Keratinocyte (primary cell): ENCODE measurements around the gene SYNDIG1. TPM values are rescaled to one million over a fixed set of nuclear protein-coding genes. Genes with fewer than 3 reads are reported as not detected.

Source experiments
- DNase-seq: peaks from one replicate; pipeline ENCODE4 v3.0.0-alpha.2; 2011; ENCODE audit warnings: low read depth, missing footprints, low spot score
- FAIRE-seq: peaks from 2 replicates; lab custom pipeline; 2011; peaks lifted over from hg19 to GRCh38; lab: Jason Lieb, UNC
- H2AFZ ChIP-seq: 2 replicates; pipeline ENCODE4 v1.6.0; 2012; ENCODE audit warnings: low read length, control low read depth, inconsistent platforms; ENCODE audit not compliant: control insufficient read depth
- H3K27ac ChIP-seq: 2 replicates; pipeline ENCODE4 v1.5.1; 2011; ENCODE audit warnings: low read length; ENCODE audit not compliant: control insufficient read depth, insufficient read depth
- H3K27me3 ChIP-seq: 3 replicates; pipeline ENCODE4 v1.6.0; 2011; ENCODE audit warnings: low read length; ENCODE audit not compliant: control insufficient read depth, insufficient read depth; ENCODE audit errors: extremely low read depth
- H3K36me3 ChIP-seq, 2 experiments: 2 replicates in 1 of 2; 3 replicates in 1 of 2; pipeline ENCODE4 v1.5.1; 2011; ENCODE audit warnings: low read length in 2 of 2, mild to moderate bottlenecking in 1 of 2; ENCODE audit not compliant: control insufficient read depth in 2 of 2, insufficient read depth in 2 of 2; ENCODE audit errors: extremely low read depth in 1 of 2
- H3K4me1 ChIP-seq: 3 replicates; pipeline ENCODE4 v1.5.1; 2011; ENCODE audit warnings: low read length; ENCODE audit not compliant: control insufficient read depth, insufficient read depth; ENCODE audit errors: extremely low read depth
- H3K4me2 ChIP-seq: 3 replicates; pipeline ENCODE4 v1.6.0; 2011; ENCODE audit warnings: low read depth, low read length; ENCODE audit not compliant: control insufficient read depth, insufficient read depth; ENCODE audit errors: extremely low read depth
- H3K4me3 ChIP-seq, 3 experiments: fragments of 200-600 bp in 1 of 3; sonication (generic) in 1 of 3; 2 replicates in 2 of 3; 3 replicates in 1 of 3; pipeline ENCODE4 v1.5.1; 2011 to 2016; ENCODE audit warnings: low read length in 3 of 3, mild to moderate bottlenecking in 3 of 3, control low read depth in 2 of 3, inconsistent platforms in 1 of 3, low read depth in 1 of 3, mixed read lengths in 1 of 3, mixed run types in 1 of 3, moderate library complexity in 1 of 3; ENCODE audit not compliant: control insufficient read depth in 2 of 3, insufficient read depth in 2 of 3; ENCODE audit errors: extremely low read depth in 1 of 3
- H3K79me2 ChIP-seq: 2 replicates; pipeline ENCODE4 v1.6.0; 2012; ENCODE audit warnings: low read length; ENCODE audit not compliant: control insufficient read depth, insufficient read depth
- H3K9ac ChIP-seq: 3 replicates; pipeline ENCODE4 v1.6.0; 2011; ENCODE audit warnings: low read length; ENCODE audit not compliant: control insufficient read depth, insufficient read depth; ENCODE audit errors: extremely low read depth
- H3K9me1 ChIP-seq: 3 replicates; pipeline ENCODE4 v1.6.0; 2011; ENCODE audit warnings: low read length; ENCODE audit not compliant: control insufficient read depth, insufficient read depth; ENCODE audit errors: extremely low read depth
- H3K9me3 ChIP-seq: 2 replicates; pipeline ENCODE4 v1.5.1; 2012; ENCODE audit warnings: low read depth, low read length; ENCODE audit not compliant: control insufficient read depth
- H4K20me1 ChIP-seq: 3 replicates; pipeline ENCODE4 v1.6.0; 2011; ENCODE audit warnings: low read length; ENCODE audit not compliant: control insufficient read depth, insufficient read depth; ENCODE audit errors: extremely low read depth
- EZH2 ChIP-seq: IDR thresholded peaks from one replicate; pipeline ENCODE4 v1.6.1; 2012; ENCODE audit warnings: inconsistent platforms, mild to moderate bottlenecking, low read length, moderate library complexity
- dilution Hi-C: fragments of 300-500 bp; cut with MboI; formaldehyde crosslinking; loops from one replicate; pipeline ENCODE4 v1.7.0; 2020; ENCODE audit warnings: low sequenced_read_pairs; ENCODE audit not compliant: extremely low pct_ligation_motif_present
- polyA plus RNA-seq, 5 experiments: library from polyadenylated mRNA; depleted of rRNA in 3 of 5; stranded (reverse) in 3 of 5; stranded (forward) in 1 of 5; unstranded in 1 of 5; fragments of >200 nt; gene quantifications; 1 replicate in 1 of 5; 2 replicates in 3 of 5; 3 replicates in 1 of 5; pipeline versions ENCODE4 v1.2.1 to v1.2.3, GENCODE V29; 2011 to 2012; ENCODE audit warnings: missing spikeins in 2 of 5, low read depth in 1 of 5, low replicate concordance in 1 of 5
- TF ChIP-seq, protein P1 (sequence below), 3 experiments: IDR thresholded peaks in 1 of 3; conservative IDR thresholded peaks in 1 of 3; optimal IDR thresholded peaks in 1 of 3; 2 replicates in 2 of 3; 3 replicates in 1 of 3; pipeline versions ENCODE3 to v1.5.1; 2011; ENCODE audit warnings: low read length in 3 of 3, mild to moderate bottlenecking in 3 of 3, moderate library complexity in 2 of 3, control low read depth in 1 of 3, inconsistent platforms in 1 of 3; ENCODE audit not compliant: insufficient read depth in 2 of 3; ENCODE audit errors: extremely low read depth in 1 of 3

Gene SYNDIG1
- polyA plus RNA-seq, 1 donor (not counting 4 experiments of a cell fraction or from before 2014, with no cell fraction given) = 0.38 TPM

GRCh38 chr20:24465159-24465558, 4.3 kb upstream of the SYNDIG1 start:
- Histone ChIP-seq H3K4me1 (no peaks in the 10 kb centered on the region), H3K9me3 (no peaks in the 10 kb centered on the region), H3K36me3 (no peaks in the 10 kb centered on the region), H3K9ac (no peak overlapping the region), H3K9me1 (no peaks in the 10 kb centered on the region), H3K4me3 (no peak overlapping the region), H4K20me1 (no peaks in the 10 kb centered on the region), H3K27me3 (peaks cover 33% of the 10 kb centered on the region), H2AFZ (no peak overlapping the region), H3K27ac (no peak overlapping the region), H3K4me2 (no peak overlapping the region), H3K79me2 (no peaks in the 10 kb centered on the region)
- no peak for FAIRE-seq
- TF ChIP-seq, protein P1, sequence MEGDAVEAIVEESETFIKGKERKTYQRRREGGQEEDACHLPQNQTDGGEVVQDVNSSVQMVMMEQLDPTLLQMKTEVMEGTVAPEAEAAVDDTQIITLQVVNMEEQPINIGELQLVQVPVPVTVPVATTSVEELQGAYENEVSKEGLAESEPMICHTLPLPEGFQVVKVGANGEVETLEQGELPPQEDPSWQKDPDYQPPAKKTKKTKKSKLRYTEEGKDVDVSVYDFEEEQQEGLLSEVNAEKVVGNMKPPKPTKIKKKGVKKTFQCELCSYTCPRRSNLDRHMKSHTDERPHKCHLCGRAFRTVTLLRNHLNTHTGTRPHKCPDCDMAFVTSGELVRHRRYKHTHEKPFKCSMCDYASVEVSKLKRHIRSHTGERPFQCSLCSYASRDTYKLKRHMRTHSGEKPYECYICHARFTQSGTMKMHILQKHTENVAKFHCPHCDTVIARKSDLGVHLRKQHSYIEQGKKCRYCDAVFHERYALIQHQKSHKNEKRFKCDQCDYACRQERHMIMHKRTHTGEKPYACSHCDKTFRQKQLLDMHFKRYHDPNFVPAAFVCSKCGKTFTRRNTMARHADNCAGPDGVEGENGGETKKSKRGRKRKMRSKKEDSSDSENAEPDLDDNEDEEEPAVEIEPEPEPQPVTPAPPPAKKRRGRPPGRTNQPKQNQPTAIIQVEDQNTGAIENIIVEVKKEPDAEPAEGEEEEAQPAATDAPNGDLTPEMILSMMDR (optimal IDR thresholded peaks at IDR 0.05 in 1 of 3, IDR thresholded peaks at IDR 0.05 in 1 of 3, conservative IDR thresholded peaks at IDR 0.05 in 1 of 3; ENCODE audit: extremely low read depth in 1 of 3, insufficient read depth in 2 of 3, low read length in 3 of 3) = no peak
- dilution Hi-C loops = no loop called here
- no peak for DNase-seq

DNA sequence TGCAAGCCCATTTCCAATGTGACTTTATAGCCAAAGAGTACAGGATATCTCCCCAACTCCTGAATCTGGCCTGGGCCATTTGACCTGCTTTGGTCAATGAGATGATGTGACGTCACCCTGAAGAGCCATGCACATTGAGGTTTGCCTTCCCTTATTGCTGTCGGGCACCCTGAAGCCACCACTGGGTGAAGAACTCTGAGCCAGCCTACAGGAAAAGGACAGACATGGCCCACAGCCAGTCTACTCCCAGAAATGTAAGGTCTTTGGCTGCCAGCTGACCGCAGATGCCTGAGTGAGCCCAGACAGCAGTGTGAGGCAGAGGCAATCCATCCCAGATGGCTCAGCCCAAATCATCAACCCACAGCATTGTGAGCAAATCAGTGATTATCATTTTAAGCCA, 3.7 kb upstream of the SYNDIG1 start:
- no peak for TF ChIP-seq EZH2
- TF ChIP-seq, protein P1 (optimal IDR thresholded peaks at IDR 0.05 in 1 of 3, IDR thresholded peaks at IDR 0.05 in 1 of 3, conservative IDR thresholded peaks at IDR 0.05 in 1 of 3; ENCODE audit: extremely low read depth in 1 of 3, insufficient read depth in 2 of 3, low read length in 3 of 3) = no peak
- Histone ChIP-seq H3K9me3 (no peaks in the 10 kb centered on the region), H4K20me1 (no peaks in the 10 kb centered on the region), H2AFZ (no peak overlapping the region), H3K4me1 (peaks cover 4% of the 10 kb centered on the region), H3K4me2 (no peak overlapping the region), H3K79me2 (no peaks in the 10 kb centered on the region), H3K36me3 (no peaks in the 10 kb centered on the region), H3K9ac (no peak overlapping the region), H3K9me1 (no peaks in the 10 kb centered on the region), H3K27ac (no peak overlapping the region), H3K27me3 (peaks cover 38% of the 10 kb centered on the region), H3K4me3 (no peak overlapping the region)
- dilution Hi-C loops = no loop called here
- DNase-seq (no peak), FAIRE-seq (no peak)
